ENCODE data around the gene PFKFB1.

The PFKFB1 gene

DNA sequence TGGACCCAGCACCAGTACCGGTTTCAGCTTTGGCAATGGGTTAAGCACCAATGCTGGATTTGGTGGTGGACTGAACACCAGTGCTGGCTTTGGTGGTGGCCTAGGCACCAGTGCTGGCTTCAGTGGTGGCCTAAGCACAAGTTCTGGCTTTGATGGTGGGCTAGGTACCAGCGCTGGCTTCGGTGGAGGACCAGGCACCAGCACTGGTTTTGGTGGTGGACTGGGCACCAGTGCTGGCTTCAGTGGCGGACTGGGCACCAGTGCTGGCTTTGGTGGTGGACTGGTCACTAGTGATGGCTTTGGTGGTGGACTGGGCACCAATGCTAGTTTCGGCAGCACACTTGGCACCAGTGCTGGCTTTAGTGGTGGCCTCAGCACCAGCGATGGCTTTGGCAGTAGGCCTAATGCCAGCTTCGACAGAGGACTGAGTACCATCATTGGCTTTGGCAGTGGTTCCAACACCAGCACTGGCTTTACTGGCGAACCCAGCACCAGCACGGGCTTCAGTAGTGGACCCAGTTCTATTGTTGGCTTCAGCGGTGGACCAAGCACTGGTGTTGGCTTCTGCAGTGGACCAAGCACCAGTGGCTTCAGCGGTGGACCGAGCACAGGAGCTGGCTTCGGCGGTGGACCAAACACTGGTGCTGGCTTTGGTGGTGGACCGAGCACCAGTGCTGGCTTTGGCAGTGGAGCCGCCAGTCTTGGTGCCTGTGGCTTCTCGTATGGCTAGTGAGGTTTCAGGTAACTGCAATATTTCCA lies 63.5 kb downstream of the PFKFB1 start:
- TF ChIP-seq, protein P1, sequence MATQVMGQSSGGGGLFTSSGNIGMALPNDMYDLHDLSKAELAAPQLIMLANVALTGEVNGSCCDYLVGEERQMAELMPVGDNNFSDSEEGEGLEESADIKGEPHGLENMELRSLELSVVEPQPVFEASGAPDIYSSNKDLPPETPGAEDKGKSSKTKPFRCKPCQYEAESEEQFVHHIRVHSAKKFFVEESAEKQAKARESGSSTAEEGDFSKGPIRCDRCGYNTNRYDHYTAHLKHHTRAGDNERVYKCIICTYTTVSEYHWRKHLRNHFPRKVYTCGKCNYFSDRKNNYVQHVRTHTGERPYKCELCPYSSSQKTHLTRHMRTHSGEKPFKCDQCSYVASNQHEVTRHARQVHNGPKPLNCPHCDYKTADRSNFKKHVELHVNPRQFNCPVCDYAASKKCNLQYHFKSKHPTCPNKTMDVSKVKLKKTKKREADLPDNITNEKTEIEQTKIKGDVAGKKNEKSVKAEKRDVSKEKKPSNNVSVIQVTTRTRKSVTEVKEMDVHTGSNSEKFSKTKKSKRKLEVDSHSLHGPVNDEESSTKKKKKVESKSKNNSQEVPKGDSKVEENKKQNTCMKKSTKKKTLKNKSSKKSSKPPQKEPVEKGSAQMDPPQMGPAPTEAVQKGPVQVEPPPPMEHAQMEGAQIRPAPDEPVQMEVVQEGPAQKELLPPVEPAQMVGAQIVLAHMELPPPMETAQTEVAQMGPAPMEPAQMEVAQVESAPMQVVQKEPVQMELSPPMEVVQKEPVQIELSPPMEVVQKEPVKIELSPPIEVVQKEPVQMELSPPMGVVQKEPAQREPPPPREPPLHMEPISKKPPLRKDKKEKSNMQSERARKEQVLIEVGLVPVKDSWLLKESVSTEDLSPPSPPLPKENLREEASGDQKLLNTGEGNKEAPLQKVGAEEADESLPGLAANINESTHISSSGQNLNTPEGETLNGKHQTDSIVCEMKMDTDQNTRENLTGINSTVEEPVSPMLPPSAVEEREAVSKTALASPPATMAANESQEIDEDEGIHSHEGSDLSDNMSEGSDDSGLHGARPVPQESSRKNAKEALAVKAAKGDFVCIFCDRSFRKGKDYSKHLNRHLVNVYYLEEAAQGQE (IDR thresholded peaks at IDR 0.05; ENCODE audit: insufficient read depth in 1 of 2, low read depth in 2 of 2, low read length in 2 of 2), result no peak

DNA sequence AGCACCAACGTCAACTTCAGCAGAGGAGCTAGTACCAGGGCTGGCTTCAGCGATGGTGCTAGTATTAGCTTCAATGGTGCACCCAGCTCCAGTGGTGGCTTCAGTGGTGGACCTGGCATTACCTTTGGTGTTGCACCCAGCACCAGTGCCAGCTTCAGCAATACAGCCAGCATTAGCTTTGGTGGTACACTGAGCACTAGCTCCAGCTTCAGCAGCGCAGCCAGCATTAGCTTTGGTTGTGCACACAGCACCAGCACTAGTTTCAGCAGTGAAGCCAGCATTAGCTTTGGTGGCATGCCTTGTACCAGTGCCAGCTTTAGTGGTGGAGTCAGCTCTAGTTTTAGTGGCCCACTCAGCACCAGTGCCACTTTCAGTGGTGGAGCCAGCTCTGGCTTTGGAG lies 65.1 kb downstream of the PFKFB1 start:
- TF ChIP-seq, protein P1 (IDR thresholded peaks at IDR 0.05; ENCODE audit: insufficient read depth in 1 of 2, low read depth in 2 of 2, low read length in 2 of 2), result no peak
- TF ChIP-seq SIN3A (IDR thresholded peaks at IDR 0.05; ENCODE audit: borderline replicate concordance, insufficient read depth, low read length), result no peak
- no peak for TF ChIP-seq TAF1 (IDR thresholded peaks at IDR 0.05; ENCODE audit: borderline replicate concordance, insufficient read depth, low read length)
- no peak for TF ChIP-seq POLR2AphosphoS5 (IDR thresholded peaks at IDR 0.05; ENCODE audit: low read depth, low read length)
- TF ChIP-seq FOXP2 (optimal IDR thresholded peaks at IDR 0.05; ENCODE audit: borderline replicate concordance, extremely low read depth, extremely low read length, insufficient read depth), result no peak

DNA sequence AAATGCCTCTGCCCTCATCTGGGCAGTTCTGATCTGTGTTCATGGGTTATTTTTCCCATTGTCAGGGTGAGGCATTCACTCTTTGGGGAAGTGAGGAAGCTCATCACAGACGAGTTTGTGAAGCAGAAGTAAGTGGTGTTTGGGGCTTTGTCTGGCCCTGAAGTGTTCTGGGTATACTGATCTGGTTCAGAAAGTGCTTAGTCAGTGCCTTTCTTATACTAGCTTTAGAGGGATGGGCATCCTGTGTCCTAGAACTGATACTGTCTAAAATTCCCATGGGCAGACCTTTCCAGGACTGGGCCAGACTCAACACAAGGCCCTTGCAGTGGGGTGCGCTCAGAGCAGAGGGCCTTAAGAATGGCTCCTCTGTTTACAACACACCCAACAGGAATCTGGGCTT lies 67.0 kb downstream of the PFKFB1 start:
- TF ChIP-seq FOXP2 (optimal IDR thresholded peaks at IDR 0.05; ENCODE audit: borderline replicate concordance, extremely low read depth, extremely low read length, insufficient read depth) (no peak), SIN3A (IDR thresholded peaks at IDR 0.05; ENCODE audit: borderline replicate concordance, insufficient read depth, low read length) (no peak), POLR2AphosphoS5 (IDR thresholded peaks at IDR 0.05; ENCODE audit: low read depth, low read length) (no peak), TAF1 (IDR thresholded peaks at IDR 0.05; ENCODE audit: borderline replicate concordance, insufficient read depth, low read length) (no peak)
- TF ChIP-seq, protein P1 (IDR thresholded peaks at IDR 0.05; ENCODE audit: insufficient read depth in 1 of 2, low read depth in 2 of 2, low read length in 2 of 2), result no peak

DNA sequence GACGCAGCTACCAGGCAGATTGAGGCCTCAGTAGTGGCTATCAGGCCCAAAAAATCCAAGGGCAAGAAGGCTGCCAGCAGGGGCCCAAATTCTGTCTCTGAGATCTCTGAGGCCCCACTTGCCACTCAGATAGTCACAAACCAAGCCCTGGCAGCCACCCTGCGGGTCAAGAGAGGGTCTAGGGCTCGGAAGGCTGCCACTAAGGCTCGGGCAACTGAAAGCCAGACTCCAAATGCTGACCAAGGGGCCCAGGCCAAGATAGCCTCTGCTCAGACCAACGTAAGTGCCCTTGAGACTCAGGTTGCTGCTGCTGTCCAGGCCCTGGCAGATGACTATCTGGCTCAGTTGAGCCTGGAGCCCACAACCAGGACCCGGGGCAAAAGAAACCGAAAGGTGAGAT lies 70.6 kb downstream of the PFKFB1 start:
- TF ChIP-seq TAF1 (IDR thresholded peaks at IDR 0.05; ENCODE audit: borderline replicate concordance, insufficient read depth, low read length), result no peak
- TF ChIP-seq, protein P1 (IDR thresholded peaks at IDR 0.05; ENCODE audit: insufficient read depth in 1 of 2, low read depth in 2 of 2, low read length in 2 of 2), result no peak
- TF ChIP-seq SIN3A (IDR thresholded peaks at IDR 0.05; ENCODE audit: borderline replicate concordance, insufficient read depth, low read length), result no peak
- TF ChIP-seq POLR2AphosphoS5 (IDR thresholded peaks at IDR 0.05; ENCODE audit: low read depth, low read length), result no peak
- no peak for TF ChIP-seq FOXP2 (optimal IDR thresholded peaks at IDR 0.05; ENCODE audit: borderline replicate concordance, extremely low read depth, extremely low read length, insufficient read depth)

DNA sequence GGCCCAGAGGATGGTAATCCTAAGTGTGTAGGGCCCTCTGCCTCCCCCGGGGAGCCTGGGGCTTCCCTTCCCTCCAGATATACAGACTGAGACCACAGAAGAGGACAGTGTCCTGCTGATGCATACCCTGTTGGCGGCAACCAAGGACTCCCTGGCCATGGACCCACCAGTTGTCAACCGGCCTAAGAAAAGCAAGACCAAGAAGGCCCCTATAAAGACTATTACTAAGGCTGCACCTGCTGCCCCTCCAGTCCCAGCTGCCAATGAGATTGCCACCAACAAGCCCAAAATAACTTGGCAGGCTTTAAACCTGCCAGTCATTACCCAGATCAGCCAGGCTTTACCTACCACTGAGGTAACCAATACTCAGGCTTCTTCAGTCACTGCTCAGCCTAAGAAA lies 71.4 kb downstream of the PFKFB1 start:
- TF ChIP-seq, protein P1 (IDR thresholded peaks at IDR 0.05; ENCODE audit: insufficient read depth in 1 of 2, low read depth in 2 of 2, low read length in 2 of 2), result no peak
- no peak for TF ChIP-seq FOXP2 (optimal IDR thresholded peaks at IDR 0.05; ENCODE audit: borderline replicate concordance, extremely low read depth, extremely low read length, insufficient read depth)
- no peak for TF ChIP-seq TAF1 (IDR thresholded peaks at IDR 0.05; ENCODE audit: borderline replicate concordance, insufficient read depth, low read length)
- TF ChIP-seq POLR2AphosphoS5 (IDR thresholded peaks at IDR 0.05; ENCODE audit: low read depth, low read length), result no peak
- TF ChIP-seq SIN3A (IDR thresholded peaks at IDR 0.05; ENCODE audit: borderline replicate concordance, insufficient read depth, low read length), result no peak
